ENCODE measurements around the gene AFAP1. TPM values are rescaled to one million over a fixed set of nuclear protein-coding genes. Genes with fewer than 3 reads are reported as not detected.

The AFAP1 gene
- total and polyA plus RNA-seq, 2 of the 8 experiments (the other 6 are each of a cell fraction or from before 2014, with no cell fraction given) = 3.6 to 18.2 TPM

DNA sequence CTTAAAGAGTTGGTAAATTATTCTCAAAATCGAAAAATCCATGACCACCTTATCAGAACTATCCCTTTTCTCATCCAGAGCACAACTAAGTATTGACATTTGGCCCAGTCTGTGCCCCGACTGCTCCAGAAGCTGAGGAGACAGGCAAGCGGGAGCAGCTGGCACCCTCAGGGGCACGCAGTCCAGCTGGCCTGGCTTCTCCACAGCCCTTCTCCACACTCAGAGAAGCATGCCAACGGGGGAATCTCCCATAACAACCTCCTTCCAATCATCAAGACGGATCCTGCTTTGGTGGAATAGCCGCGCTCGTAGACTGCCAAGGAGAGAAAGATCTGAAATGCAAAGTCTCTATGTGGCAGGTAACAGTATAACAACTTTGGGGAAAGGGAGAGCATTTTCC is 85.4 kb downstream of the AFAP1 start:
- H3K36me3 ChIP-seq (ENCODE audit: control insufficient read depth in 2 of 4, insufficient read depth in 4 of 4, low read length in 3 of 4) = no peaks in the 10 kb centered on the region
- no peak overlapping the region for H3K4ac ChIP-seq (replicated peaks; ENCODE audit: insufficient read length, low read depth, low read length)
- DNase-seq (ENCODE audit: low read depth in 1 of 2, low spot score in 2 of 2) (no peak), FAIRE-seq (no peak)
- H3K4me1 ChIP-seq (replicated peaks in 1 of 4; ENCODE audit: control insufficient read depth in 3 of 4, insufficient read depth in 4 of 4, low read length in 3 of 4) = peaks cover 0 to 4% (median 1%) of the 10 kb centered on the region in 4 experiments; a peak in 1 of 7 replicates
- H3K9ac ChIP-seq (replicated peaks in 1 of 4; ENCODE audit: extremely low read depth in 1 of 4, low read depth in 3 of 4, low read length in 3 of 4) = no peak overlapping the region
- no peak overlapping the region for H2AK5ac ChIP-seq (ENCODE audit: low read depth, low read length)
- H2AFZ ChIP-seq (ENCODE audit: low read length) = no peak overlapping the region
- H2BK5ac ChIP-seq (ENCODE audit: low read depth, low read length) = no peak overlapping the region
- no peak overlapping the region for H4K5ac ChIP-seq (ENCODE audit: insufficient read length, low read depth, low read length)
- H3K14ac ChIP-seq (ENCODE audit: insufficient read length) = no peak overlapping the region
- no peak overlapping the region for H4K8ac ChIP-seq (ENCODE audit: extremely low read depth, insufficient read depth, low read length)
- H2BK120ac ChIP-seq (replicated peaks; ENCODE audit: low read depth, low read length) = no peak overlapping the region
- H3K18ac ChIP-seq (ENCODE audit: extremely low read depth, low read length) = no peak overlapping the region
- H3K9me3 ChIP-seq (ENCODE audit: insufficient read depth in 2 of 2, low read depth in 1 of 2, low read length in 1 of 2) = no peaks in the 10 kb centered on the region
- ChIA-PET CTCF (ENCODE audit: partially characterized antibody) (interaction anchor here (1.2 to 3.5 kb wide), 2 partner anchors 9 to 12 kb away, joined by 3 to 22 read pairs; no protein-coding TSS in a partner anchor), POLR2A (ENCODE audit: partially characterized antibody) (interaction anchor here (1.2 kb wide), 1 partner anchor 81 kb away, joined by 3 read pairs; no protein-coding TSS in a partner anchor)
- no peaks in the 10 kb centered on the region; the same call in 1 of the 2 replicates for H3K79me1 ChIP-seq (ENCODE audit: low read depth, low read length)
- no peak overlapping the region for H4K91ac ChIP-seq (replicated peaks; ENCODE audit: insufficient read length, low read length)
- no peaks in the 10 kb centered on the region for H3K79me2 ChIP-seq (ENCODE audit: control insufficient read depth in 1 of 2, insufficient read depth in 2 of 2, low read length in 2 of 2)
- H2BK12ac ChIP-seq (ENCODE audit: low read depth, low read length) = no peak overlapping the region
- H3K27me3 ChIP-seq (replicated peaks in 1 of 4; ENCODE audit: control insufficient read depth in 3 of 4, extremely low read depth in 1 of 4, insufficient read depth in 3 of 4, low read length in 3 of 4) = no peaks in the 10 kb centered on the region
- H3K23ac ChIP-seq (ENCODE audit: insufficient read length) = no peak overlapping the region
- WGBS, 2 experiments (ENCODE audit: extremely low coverage in 1 of 2, insufficient coverage in 1 of 2, insufficient read length in 1 of 2, insufficient replicate concordance in 2 of 2, low coverage in 1 of 2, low lambda C conversion rate in 2 of 2, missing lambda C conversion rate in 1 of 2) = 80% methylated on average over 9 of the region's 9 CpGs; no CpG with 5 or more reads in 1 of the 2 experiments
- no peak overlapping the region for H2BK15ac ChIP-seq (ENCODE audit: low read length)
- no peak overlapping the region for H3K4me2 ChIP-seq (ENCODE audit: insufficient read depth in 1 of 2, low read depth in 2 of 2, low read length in 2 of 2)
- H3K4me3 ChIP-seq (ENCODE audit: extremely low read depth in 1 of 4, insufficient read depth in 2 of 4, low read depth in 3 of 4, low read length in 4 of 4) = no peak overlapping the region
- H3K27ac ChIP-seq (ENCODE audit: low read depth, low read length) = no peak overlapping the region
- peaks cover 0 to 2% of the 10 kb centered on the region in 2 experiments for H4K20me1 ChIP-seq (replicated peaks in 1 of 2; ENCODE audit: control insufficient read depth in 1 of 2, insufficient read depth in 2 of 2, low read length in 2 of 2)
- no peak overlapping the region for H2BK20ac ChIP-seq (ENCODE audit: low read length)
- H3K23me2 ChIP-seq (ENCODE audit: low read depth, low read length) = no peaks in the 10 kb centered on the region
- H3K56ac ChIP-seq (replicated peaks; ENCODE audit: insufficient read length, low read depth, low read length) = no peak overlapping the region
- TF ChIP-seq ZNF274 (IDR thresholded peaks at IDR 0.05; ENCODE audit: borderline replicate concordance, extremely low read depth, low read length) = no peak
- no peak for TF ChIP-seq SP4 (IDR thresholded peaks at IDR 0.05; ENCODE audit: low read length)
- TF ChIP-seq YY1 (IDR thresholded peaks at IDR 0.05; ENCODE audit: low read depth, low read length) = no peak
- TF ChIP-seq EZH2 (IDR thresholded peaks at IDR 0.05; ENCODE audit: low read depth, low read length, severe bottlenecking) = no peak
- TF ChIP-seq, protein P1, sequence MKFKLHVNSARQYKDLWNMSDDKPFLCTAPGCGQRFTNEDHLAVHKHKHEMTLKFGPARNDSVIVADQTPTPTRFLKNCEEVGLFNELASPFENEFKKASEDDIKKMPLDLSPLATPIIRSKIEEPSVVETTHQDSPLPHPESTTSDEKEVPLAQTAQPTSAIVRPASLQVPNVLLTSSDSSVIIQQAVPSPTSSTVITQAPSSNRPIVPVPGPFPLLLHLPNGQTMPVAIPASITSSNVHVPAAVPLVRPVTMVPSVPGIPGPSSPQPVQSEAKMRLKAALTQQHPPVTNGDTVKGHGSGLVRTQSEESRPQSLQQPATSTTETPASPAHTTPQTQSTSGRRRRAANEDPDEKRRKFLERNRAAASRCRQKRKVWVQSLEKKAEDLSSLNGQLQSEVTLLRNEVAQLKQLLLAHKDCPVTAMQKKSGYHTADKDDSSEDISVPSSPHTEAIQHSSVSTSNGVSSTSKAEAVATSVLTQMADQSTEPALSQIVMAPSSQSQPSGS (IDR thresholded peaks at IDR 0.05; ENCODE audit: low read length) = no peak
- TF ChIP-seq NANOG (IDR thresholded peaks at IDR 0.05; ENCODE audit: insufficient read depth, low read depth, low read length, poor library complexity, severe bottlenecking) = no peak
- TF ChIP-seq KDM4A (IDR thresholded peaks at IDR 0.05; ENCODE audit: low read depth, low read length, severe bottlenecking) = no peak
- no peak for TF ChIP-seq CBX5 (IDR thresholded peaks at IDR 0.05; ENCODE audit: low read depth, low read length)
- TF ChIP-seq HDAC6 (IDR thresholded peaks at IDR 0.05; ENCODE audit: low read depth, low read length) = no peak
- TF ChIP-seq JUND (IDR thresholded peaks at IDR 0.05; ENCODE audit: low read length) = no peak
- TF ChIP-seq RFX5 (IDR thresholded peaks at IDR 0.05; ENCODE audit: borderline replicate concordance, low read depth, low read length) = no peak

Measured in H1 (cell line).